ENCODE results near the gene TOM1L1.
"Not testable (repeated sequence)": the region's sequence is repeated elsewhere in the genome, so short reads cannot be mapped to it uniquely, and the experiment has no call there.

TOM1L1 gene

GRCh38 chr17:54900457-54901229, at the start of gene TOM1L1:
Gene TOM1L1 (plus strand): TSS chr17:54900852. CDS start chr17:54900866, 14 bp downstream.
- peak; percentile 1 for DNase-seq (ENCODE audit: low read depth)

- DNase-seq (ENCODE audit: low read depth): no peak
These were observed 41.5 kb upstream of the TOM1L1 start for GRCh38 chr17:54859187-54859586.

DNA sequence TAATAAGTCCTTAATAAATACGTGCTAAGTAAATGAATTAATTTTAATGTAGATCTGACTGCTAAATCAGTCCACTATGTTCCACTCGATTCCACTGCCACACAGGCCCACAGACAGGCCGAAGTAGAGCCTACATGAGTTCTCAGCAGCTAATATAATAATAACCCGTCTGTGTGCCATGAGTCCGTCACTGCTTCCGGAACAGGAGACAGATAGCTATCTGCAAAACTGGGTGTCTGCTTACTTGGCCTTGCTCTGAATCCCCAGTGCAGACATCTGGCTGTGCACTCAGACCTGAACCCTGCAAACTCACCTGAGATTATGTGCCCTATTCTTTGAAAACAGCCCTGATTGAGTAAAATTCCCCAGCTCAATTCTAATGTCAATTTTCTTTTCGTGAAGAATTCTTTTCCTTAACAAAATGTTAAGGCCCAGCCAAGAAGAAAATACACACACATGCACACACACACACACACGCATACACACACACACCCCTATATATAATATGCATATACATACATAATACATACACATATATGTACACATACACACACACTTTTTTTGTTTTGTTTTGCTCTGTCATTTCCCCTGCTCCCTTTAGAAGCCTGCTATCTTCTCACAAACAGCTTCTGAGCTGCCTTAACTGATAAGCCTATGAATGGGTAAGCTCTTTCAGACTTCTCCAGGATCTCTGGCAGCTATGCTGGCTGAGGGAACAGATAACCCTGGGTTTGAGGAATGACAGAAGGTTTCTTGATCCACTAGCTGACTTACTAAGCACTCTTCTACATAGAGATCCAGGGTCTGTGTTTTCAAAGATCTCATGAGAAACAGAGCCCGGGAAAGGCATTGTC, 39.8 kb upstream of the TOM1L1 start:
- DNase-seq (ENCODE audit: low read depth): no peak

- DNase-seq (ENCODE audit: low read depth): no peak
These were observed 39.1 kb upstream of the TOM1L1 start for GRCh38 chr17:54861471-54861983.

- no peak for DNase-seq (ENCODE audit: low read depth)
These were observed 37.5 kb upstream of the TOM1L1 start for GRCh38 chr17:54863176-54863575.

- no peak for DNase-seq (ENCODE audit: low read depth)
These were observed 36.6 kb upstream of the TOM1L1 start for GRCh38 chr17:54864070-54864469.

- no peak for DNase-seq (ENCODE audit: low read depth)
These were observed 35.9 kb upstream of the TOM1L1 start for GRCh38 chr17:54864636-54865356.

DNA sequence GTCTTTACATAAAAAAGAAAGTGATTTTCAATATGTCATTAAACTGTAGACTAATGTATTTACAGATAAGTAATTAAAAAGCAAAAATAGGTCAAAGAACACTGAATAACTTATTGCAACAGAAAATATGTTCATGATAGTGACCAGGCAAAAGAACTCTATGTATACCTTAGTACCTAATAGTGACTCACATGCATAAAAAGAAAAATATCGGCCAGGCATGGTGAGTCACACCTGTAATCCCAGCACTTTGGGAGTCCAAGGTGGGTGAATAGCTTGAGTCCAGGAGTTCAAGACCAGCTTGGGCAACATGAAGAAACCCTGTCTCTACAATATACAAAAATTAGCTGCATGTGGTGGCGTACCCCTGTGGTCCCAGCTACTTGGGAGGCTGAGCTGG, 33.0 kb upstream of the TOM1L1 start:
- no peak for DNase-seq (ENCODE audit: low read depth)

DNA sequence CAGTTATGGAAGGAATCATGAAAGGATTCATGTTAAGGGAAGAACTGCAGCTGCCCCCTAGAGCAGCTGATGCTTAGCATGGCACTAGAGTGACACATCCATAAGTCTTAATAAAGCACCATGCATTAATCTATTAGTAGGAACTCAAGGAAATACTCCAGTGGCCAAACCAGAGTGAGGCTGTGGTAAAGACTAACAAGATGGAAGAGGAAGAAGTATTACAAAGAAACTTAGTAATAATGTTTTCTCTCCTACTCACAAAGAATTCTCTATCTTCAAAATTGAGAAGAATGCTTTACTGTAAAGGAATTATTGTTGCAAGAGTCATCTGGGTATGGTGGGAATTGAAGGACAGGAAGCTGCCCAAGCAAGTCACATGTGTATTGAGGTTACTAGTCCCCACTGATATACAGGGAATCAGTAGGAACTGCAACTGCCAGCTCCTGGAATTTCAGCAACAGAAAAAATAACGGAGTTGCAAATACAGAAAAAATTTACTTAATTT, 29.9 kb upstream of the TOM1L1 start:
- no peak for DNase-seq (ENCODE audit: low read depth)

GRCh38 chr17:54875906-54876305, 24.7 kb upstream of the TOM1L1 start:
- DNase-seq (ENCODE audit: low read depth): not testable (repeated sequence)

GRCh38 chr17:54876656-54877195, 23.9 kb upstream of the TOM1L1 start:
- no peak for DNase-seq (ENCODE audit: low read depth)

- no peak for DNase-seq (ENCODE audit: low read depth)
These were observed 19.2 kb upstream of the TOM1L1 start for GRCh38 chr17:54881255-54881972.

DNA sequence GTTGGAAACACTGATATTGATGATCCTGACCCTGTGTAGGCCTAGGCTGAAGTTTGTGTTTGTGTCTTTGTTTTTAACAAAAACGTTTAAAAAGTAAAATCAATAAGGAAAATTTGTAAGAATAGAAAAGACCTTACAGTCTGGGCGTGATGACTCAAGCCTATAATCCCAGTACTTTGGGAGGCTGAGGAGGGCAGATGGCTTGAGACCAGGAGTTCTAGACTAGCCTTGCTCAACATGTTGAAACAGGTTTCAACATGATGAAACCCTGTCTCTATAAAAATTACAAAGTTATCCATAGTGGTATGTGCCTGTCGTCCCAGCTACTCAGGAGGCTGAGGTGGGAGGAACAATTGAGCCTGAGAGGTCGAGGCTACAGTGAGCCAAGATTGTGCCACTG, 18.3 kb upstream of the TOM1L1 start:
- no peak for DNase-seq (ENCODE audit: low read depth)

- no peak for DNase-seq (ENCODE audit: low read depth)
These were observed 17.7 kb upstream of the TOM1L1 start for GRCh38 chr17:54882950-54883349.

DNA sequence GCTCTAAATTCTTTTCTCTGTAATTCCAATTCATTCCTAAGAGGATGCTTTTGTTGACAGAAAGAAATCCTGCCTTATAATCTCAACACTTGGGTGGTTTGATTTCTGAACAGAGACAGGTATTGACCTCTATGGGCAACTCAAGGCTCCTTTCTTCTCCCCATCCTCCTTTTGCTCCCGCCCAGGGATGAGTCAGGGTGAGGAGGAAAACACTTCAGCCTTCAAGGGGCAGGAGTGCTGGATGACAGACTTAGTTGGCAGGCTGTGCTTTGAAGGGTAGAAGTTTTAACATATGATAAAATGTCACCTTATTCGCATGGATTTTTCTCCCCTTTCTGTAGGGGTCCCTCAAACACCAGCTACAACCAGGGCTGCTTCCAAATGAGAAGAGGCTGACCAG, 16.7 kb upstream of the TOM1L1 start:
- DNase-seq (ENCODE audit: low read depth): no peak

DNA sequence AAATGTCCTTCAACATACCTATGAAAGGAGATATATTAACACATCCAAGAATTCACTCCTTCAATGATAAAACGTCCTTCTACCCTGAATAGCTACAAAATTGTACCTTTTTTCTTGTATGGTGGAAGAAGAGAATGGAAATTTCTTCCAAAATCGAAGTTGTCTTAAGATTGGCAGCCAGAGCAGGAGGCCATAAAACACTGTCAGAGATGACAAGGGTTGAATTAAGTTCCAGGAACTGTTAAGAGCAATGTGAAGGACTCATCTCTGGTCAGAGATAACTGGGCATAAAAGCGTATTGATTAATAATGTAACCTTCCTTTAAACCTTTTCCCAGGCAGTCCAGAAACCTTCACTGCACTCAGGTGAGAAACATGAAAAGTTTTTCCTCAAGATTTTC, 12.9 kb upstream of the TOM1L1 start:
- no peak for DNase-seq (ENCODE audit: low read depth)

DNA sequence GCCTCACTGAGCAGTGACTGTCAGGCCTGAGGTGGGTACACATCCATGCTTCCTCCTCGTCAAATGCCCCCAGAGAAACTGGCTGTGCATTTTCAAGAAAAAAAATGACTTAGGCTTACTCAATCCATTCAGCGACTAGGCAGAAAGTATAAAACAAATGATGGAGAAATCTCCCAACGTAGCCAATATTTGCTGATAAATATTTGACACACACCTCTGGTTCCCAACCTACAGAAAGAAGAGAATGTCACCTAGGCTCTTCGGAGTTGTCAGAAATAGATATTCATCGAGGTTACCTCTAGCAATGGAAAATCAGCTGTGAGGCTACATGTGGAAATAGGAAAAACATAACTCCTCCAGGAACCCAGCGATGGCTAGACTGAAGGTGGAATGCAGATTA, 12.4 kb upstream of the TOM1L1 start:
- DNase-seq (ENCODE audit: low read depth): no peak

GRCh38 chr17:54888981-54889380, 11.7 kb upstream of the TOM1L1 start:
- DNase-seq (ENCODE audit: low read depth): no peak

DNA sequence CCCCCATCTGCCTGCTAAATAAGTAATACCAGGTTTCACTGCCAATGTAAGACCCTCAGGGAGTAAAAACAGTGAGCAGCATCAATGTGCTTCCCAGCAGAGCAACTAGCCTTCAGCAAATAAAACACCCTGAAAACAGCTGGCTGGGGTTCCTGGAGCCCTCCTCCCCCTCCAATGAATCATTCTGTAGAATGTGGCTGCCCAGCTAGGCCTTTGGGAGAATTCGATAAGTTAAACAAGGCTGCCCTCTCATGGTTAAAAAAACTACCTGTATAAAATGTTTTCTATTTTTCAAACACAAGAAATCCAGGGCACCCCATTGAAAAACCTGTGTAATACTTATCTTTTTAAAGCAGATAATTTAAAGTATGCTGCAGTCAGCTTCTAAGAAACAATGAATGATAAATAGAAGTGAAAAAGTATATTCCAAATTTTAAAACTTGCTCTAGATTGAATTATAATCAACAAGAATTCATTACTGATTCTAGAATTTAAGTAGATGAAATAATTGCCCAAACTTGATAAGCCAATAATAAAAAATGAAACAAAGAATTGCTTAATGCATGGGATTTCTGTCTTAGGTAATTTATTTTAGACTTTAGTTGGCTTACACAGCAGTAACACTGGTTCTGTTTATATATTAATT, 9.4 kb upstream of the TOM1L1 start:
- DNase-seq (ENCODE audit: low read depth): no peak

DNA sequence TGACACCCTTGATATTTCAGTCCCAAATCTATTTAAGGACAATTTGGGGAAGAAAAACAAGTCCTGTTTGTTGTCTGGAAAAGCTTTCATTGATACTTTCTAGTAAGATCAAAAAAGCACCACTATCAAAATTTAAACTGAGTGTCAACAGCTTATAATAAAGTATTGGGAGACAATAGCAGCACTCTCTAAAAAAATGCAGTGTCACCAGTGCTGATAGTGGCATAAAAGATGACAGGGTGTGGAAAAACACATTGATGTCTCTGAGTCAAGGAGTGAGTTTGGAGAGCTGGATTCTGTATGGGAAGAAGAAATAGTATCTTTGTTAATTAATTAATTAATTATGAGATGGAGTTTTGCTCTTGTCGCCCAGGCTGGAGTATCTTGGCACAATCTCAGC, 8.3 kb upstream of the TOM1L1 start:
- DNase-seq (ENCODE audit: low read depth): no peak

GRCh38 chr17:54898576-54898975, 2.1 kb upstream of the TOM1L1 start:
- DNase-seq (ENCODE audit: low read depth): no peak

Data from stimulated activated CD4-positive, alpha-beta T cell treated with anti-CD3 and anti-CD28 coated beads, Interleukin-2, amount 100 ng/mL, for 4 hours (primary cell).